IPS-20b (cell line): ENCODE data around the gene C16orf54.
"Not testable (repeated sequence)": the region's sequence is repeated elsewhere in the genome, so short reads cannot be mapped to it uniquely, and the experiment has no call there.

Source experiments
- H3K27ac ChIP-seq: one replicate; pipeline ENCODE4 v1.5.1; 2013; ENCODE audit warnings: low read length
- H3K27me3 ChIP-seq: 2 replicates; pipeline ENCODE4 v1.6.1; 2013; ENCODE audit warnings: mild to moderate bottlenecking, low read length, inconsistent platforms; ENCODE audit not compliant: insufficient read depth
- H3K36me3 ChIP-seq: 2 replicates; pipeline ENCODE4 v1.6.1; 2013; ENCODE audit warnings: low read depth, mild to moderate bottlenecking, inconsistent platforms, low read length, moderate library complexity; ENCODE audit not compliant: insufficient read depth
- H3K4me1 ChIP-seq: 2 replicates; pipeline ENCODE4 v1.6.1; 2013; ENCODE audit warnings: mild to moderate bottlenecking, control low read depth, inconsistent platforms, low read length, moderate library complexity; ENCODE audit not compliant: insufficient read depth
- H3K4me3 ChIP-seq: 2 replicates; pipeline ENCODE4 v1.5.1; 2013; ENCODE audit warnings: mild to moderate bottlenecking, low read length, inconsistent platforms
- H3K9ac ChIP-seq: 2 replicates; pipeline ENCODE4 v1.6.1; 2013; ENCODE audit warnings: low read depth, mild to moderate bottlenecking, inconsistent platforms, low read length, moderate library complexity
- H3K9me3 ChIP-seq: 2 replicates; pipeline ENCODE4 v1.6.1; 2013; ENCODE audit warnings: mild to moderate bottlenecking, low read depth, low read length, inconsistent platforms; ENCODE audit not compliant: insufficient read depth

The C16orf54 gene

GRCh38 chr16:29714396-29714795 is 31.4 kb downstream of the C16orf54 start:
- Histone ChIP-seq H3K36me3 (peaks cover 82% of the 10 kb centered on the region), H3K4me3 (peak overlapping the region; percentile 30; the same call in 1 of the 2 replicates), H3K4me1 (peaks cover 31% of the 10 kb centered on the region), H3K27ac (no peak overlapping the region), H3K9ac (no peak overlapping the region), H3K9me3 (no peaks in the 10 kb centered on the region), H3K27me3 (no peaks in the 10 kb centered on the region)

GRCh38 chr16:29712809-29713208 is 33.0 kb downstream of the C16orf54 start:
- Histone ChIP-seq H3K27me3 (no peaks in the 10 kb centered on the region), H3K9ac (peak overlapping the region; percentile 21; the same call in 1 of the 2 replicates), H3K27ac (no peak overlapping the region), H3K9me3 (no peaks in the 10 kb centered on the region), H3K4me1 (peaks cover 21% of the 10 kb centered on the region), H3K4me3 (peak overlapping the region; percentile 88), H3K36me3 (peaks cover 69% of the 10 kb centered on the region)

DNA sequence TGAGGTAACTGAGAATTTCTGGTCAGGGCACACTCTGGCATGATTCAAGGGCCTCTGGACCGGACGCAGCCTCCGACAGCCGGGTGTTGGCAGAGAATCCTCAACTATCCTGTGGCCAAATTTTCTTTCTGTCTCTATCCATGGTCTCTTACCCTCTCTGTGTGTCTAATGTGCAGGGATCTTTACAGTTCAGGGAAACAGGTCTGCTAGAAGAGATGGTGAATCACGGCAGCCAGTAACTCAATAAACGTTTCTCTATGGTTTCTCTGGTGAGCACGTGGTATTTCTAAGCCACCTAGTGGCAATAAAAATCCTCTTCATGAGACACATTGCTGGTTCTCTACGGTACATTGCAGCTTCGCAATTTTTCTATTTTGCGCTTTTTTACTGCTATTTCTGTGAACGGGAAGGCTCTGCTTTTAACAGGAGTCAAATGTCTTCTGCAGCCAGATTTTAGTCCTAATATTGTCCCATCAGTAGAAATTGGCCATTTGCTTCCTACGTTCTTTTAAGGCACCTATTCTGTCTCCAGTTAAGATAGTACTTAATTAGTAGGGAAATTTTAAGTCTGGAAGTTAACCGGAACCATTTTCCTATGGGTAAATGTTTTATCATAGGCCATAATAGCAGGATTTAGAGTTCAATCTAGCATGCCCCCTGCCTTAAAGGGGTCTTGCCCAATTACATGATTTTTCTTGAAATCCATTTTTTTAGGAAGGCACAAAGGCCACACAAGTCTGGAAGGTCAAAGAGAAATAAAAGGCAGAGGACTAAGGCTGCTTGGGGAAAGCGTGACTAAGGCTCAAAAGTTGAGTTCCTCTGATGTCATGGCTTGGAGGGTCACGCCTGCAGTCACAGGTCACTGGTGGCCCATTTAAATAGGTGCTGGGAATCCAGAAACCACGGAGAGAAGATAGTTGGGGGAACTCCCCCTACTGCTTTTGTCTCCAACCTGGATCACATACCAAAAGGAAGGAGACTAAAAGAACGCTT is 35.3 kb downstream of the C16orf54 start:
- H3K9me3 ChIP-seq, result no peaks in the 10 kb centered on the region
- peaks cover 21% of the 10 kb centered on the region for H3K4me1 ChIP-seq
- peak overlapping the region; percentile 88 for H3K4me3 ChIP-seq
- H3K27me3 ChIP-seq, result no peaks in the 10 kb centered on the region
- H3K9ac ChIP-seq, result peak overlapping the region; percentile 98
- H3K36me3 ChIP-seq, result peaks cover 47% of the 10 kb centered on the region
- peak overlapping the region; percentile 98 for H3K27ac ChIP-seq

- peak overlapping the region; percentile 98 for H3K27ac ChIP-seq
- H3K9me3 ChIP-seq, H3K27me3 ChIP-seq: not testable (repeated sequence)
- H3K4me3 ChIP-seq, result peak overlapping the region; percentile 88
- peak overlapping the region; percentile 98 for H3K9ac ChIP-seq
- peaks cover 39% of the 10 kb centered on the region for H3K36me3 ChIP-seq
- peaks cover 16% of the 10 kb centered on the region for H3K4me1 ChIP-seq
Observed at GRCh38 chr16:29709657-29710056, 36.1 kb downstream of the C16orf54 start.

- Histone ChIP-seq H3K27me3 (no peaks in the 10 kb centered on the region), H3K4me3 (peak overlapping the region; percentile 88), H3K36me3 (peaks cover 34% of the 10 kb centered on the region), H3K9ac (peak overlapping the region; percentile 98), H3K9me3 (no peaks in the 10 kb centered on the region), H3K27ac (peak overlapping the region; percentile 98), H3K4me1 (peaks cover 14% of the 10 kb centered on the region)
Observed at GRCh38 chr16:29708917-29709600, 36.7 kb downstream of the C16orf54 start.

DNA sequence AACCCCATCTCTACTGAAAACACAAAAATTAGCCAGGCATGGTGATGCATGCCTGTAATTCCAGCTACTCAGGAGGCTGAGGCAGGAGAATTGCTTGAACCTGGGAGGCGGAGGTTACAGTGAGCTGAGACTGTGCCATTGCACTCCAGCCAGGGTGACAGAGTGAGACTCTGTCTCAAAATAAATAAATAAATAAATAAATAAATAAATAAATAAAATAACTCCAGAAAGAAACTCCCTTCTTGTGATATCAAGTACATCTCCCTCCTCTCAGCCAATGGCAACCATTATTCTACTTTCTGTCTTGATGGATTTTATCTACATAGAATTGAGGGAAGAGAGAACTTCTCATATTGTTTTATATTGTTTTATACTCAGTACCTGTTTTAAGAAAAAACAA is 38.6 kb downstream of the C16orf54 start:
- not testable (repeated sequence) for H3K4me1 ChIP-seq

DNA sequence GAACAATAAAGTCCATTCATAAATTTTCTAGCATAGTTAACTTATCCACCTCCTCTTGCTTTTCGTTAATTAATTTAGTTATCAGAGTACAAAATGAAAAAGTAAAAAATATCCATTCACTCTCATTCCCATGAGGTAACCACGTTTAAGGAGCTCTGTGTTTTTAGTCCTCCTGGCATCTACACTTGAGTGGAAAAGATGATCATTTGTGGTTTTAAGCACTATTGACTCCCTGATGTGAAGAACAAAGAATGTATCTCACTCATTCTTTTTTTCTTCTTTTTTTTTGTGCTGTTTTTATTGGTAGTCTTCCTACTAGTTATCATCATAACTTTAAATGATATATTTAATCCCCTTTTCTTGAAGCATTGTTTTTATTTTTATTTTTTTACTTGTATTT is 40.8 kb downstream of the C16orf54 start:
- H3K36me3 ChIP-seq, result peaks cover 1% of the 10 kb centered on the region; the same call in 1 of the 2 replicates
- no peak overlapping the region for H3K9ac ChIP-seq
- no peak overlapping the region for H3K4me3 ChIP-seq
- no peaks in the 10 kb centered on the region for H3K9me3 ChIP-seq
- H3K27ac ChIP-seq, result no peak overlapping the region
- H3K4me1 ChIP-seq, result no peaks in the 10 kb centered on the region
- H3K27me3 ChIP-seq, result no peaks in the 10 kb centered on the region

More for the DNA sequence above, 38.6 kb downstream of the C16orf54 start:
- not testable (repeated sequence) for H3K9me3 ChIP-seq, H3K4me3 ChIP-seq, H3K9ac ChIP-seq, H3K27ac ChIP-seq, H3K27me3 ChIP-seq
- peaks cover 22% of the 10 kb centered on the region for H3K36me3 ChIP-seq

GRCh38 chr16:29702269-29702668 is 43.5 kb downstream of the C16orf54 start:
- Histone ChIP-seq H3K4me1 (no peaks in the 10 kb centered on the region), H3K4me3 (no peak overlapping the region), H3K36me3 (peaks cover 4% of the 10 kb centered on the region), H3K27ac (no peak overlapping the region), H3K9ac (peak overlapping the region; percentile 41), H3K27me3 (no peaks in the 10 kb centered on the region), H3K9me3 (no peaks in the 10 kb centered on the region)

- Histone ChIP-seq H3K27ac (no peak overlapping the region), H3K9me3 (no peaks in the 10 kb centered on the region), H3K27me3 (no peaks in the 10 kb centered on the region), H3K4me1 (no peaks in the 10 kb centered on the region), H3K9ac (no peak overlapping the region), H3K4me3 (no peak overlapping the region), H3K36me3 (peaks cover 13% of the 10 kb centered on the region)
Observed at GRCh38 chr16:29701214-29701555, 44.6 kb downstream of the C16orf54 start.

- H3K4me3 ChIP-seq, result peak overlapping the region; percentile 51; the same call in 1 of the 2 replicates
- no peaks in the 10 kb centered on the region for H3K9me3 ChIP-seq
- peaks cover 16% of the 10 kb centered on the region for H3K36me3 ChIP-seq
- H3K27ac ChIP-seq, result no peak overlapping the region
- peak overlapping the region; percentile 8; the same call in 1 of the 2 replicates for H3K9ac ChIP-seq
- no peaks in the 10 kb centered on the region for H3K27me3 ChIP-seq
- no peaks in the 10 kb centered on the region for H3K4me1 ChIP-seq
Observed at GRCh38 chr16:29700253-29700987, 45.4 kb downstream of the C16orf54 start.
